GM19438 (cell line): ENCODE results near the gene CNTNAP2.

ENCODE experiments used
- ATAC-seq: cut with Tn5 transposase; IDR thresholded peaks from one replicate; pipeline ENCODE4 v1.9.1; 2021; ENCODE audit warnings: low read depth; ENCODE audit not compliant: unreplicated experiment

CNTNAP2 gene

DNA sequence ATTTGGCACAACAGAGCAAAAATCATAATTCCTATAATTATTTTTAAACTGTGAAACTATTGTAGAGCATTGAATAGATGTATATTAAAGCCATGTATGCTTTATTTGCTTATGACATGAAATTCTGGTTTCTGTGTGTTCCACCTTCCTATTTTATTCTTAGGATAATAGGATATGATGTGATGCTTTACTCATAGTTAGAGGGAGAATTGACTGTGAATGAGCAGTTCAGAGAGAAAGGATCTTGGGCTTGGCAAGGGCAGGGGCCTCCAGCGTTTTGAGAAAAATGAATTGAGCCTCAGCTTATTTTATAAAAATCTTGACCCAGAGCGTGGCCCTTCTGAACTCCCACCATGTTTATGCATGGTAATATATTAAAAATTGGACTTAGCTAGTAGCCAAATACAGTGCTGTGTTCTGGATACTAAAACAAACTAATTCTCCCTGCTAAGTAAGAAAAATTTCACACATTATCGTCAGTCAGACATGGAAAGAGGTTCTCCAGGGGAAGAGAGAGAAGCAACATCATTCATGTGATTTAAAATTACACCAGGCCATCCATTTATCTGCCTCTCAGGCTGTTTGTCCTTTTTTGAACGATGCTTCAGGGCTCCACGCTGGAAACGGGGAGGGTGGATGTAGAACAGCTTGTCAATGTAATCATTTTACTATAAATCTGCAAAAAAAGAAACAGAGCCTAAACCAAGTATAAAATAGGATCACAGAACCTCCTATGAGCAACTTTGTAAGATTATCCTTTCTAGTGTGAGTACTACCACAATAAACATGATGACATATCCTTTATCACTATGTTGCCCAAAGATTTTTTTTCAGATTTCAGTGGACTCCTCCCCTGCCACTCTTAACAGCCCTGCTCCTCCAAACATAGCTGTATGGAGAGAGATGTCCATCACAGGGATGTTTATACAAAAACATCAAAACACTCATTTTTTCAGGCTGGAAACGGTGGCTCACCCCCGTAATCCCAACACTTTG, 2215.9 kb downstream of the CNTNAP2 start:
- ATAC-seq = no peak

DNA sequence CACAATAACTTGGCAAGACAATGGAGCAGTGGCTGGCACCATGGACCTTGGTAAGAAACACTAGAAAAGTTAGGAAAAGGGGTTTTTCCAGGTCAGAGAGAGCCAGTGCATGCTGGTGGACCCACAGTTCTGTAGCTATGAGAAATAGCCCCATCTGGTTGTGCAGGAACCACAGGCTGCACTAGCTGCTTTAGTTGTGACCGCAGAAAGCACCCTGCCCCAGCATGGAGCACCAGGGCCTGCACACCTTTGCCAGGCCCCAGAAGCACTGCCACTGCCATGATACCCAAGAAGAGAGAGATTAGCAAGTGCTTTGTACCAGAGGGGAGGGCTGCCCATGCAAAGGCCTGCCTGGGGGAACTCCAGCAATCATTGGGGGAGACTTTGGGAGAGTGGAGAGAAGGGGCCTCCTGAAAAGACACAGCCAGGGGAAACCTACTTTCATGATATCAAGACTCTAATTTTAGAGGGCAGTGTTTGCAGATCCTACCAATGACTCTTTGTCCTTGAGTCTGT, 2217.9 kb downstream of the CNTNAP2 start:
- no peak for ATAC-seq

DNA sequence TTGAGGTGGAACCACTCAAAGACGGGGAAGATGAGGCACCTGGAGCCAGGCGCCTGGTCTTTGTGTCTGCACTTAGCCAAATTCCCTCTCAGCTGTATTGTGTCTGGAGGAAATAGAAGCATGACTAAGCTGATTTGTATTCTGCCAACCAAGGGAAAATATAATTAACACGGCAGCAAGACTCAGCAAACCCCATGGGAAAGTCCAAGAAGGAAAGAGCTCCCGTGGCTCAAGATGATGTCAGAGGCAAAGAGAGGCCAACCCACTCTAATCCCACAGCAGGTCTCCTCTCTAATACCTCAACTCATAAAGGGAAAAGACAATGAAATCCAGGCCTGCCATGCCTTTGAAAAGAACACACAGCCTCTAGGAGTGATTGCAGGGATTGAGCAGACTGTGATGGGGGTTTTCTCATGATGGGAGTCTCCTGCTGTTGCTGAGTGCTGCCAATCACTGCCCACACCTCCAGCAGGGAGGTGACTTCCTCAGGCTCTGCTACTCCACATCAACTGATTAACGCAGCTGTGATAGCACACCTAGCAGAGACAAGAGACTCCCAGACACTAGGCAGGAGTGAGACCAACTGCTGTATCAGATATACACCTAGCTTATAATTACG, 2218.5 kb downstream of the CNTNAP2 start:
- ATAC-seq = no peak

DNA sequence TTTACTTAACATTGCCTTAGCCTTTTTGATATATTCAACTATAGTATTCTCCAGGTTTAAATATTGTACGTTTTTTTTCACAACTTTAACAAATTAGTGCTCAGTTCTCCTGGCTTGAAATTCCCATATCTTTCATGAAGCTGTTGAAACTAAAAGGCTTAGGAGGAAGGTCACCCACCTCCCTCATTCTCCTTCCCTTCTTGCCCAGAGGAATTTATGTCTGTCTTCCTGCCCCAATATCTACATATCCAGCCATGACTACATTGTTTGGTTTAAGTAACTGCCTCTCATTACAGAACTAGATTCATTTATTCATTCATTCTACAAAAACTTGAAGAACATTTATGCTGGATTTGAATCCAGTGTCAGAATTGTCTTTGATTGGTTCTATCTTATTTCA, 2219.2 kb downstream of the CNTNAP2 start:
- ATAC-seq = no peak

DNA sequence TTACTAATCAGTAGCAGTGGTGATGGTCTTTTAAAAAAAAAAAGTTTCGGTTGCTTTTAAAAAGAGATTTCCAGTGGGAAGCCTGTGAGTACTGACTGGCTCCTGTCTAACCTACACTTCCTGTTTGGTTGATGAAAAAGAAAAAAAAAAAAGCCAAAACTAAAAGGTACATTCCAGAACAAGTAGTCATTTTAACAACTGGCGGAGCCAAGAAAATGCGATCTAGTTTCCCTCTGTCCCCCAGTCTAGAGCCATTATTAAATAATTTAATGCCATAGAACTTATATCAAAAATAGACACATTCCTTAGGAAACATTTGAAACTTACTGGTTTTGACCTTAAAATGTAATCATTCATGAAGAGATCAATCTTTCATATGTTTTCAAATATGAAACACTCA, 2219.8 kb downstream of the CNTNAP2 start:
- no peak for ATAC-seq

DNA sequence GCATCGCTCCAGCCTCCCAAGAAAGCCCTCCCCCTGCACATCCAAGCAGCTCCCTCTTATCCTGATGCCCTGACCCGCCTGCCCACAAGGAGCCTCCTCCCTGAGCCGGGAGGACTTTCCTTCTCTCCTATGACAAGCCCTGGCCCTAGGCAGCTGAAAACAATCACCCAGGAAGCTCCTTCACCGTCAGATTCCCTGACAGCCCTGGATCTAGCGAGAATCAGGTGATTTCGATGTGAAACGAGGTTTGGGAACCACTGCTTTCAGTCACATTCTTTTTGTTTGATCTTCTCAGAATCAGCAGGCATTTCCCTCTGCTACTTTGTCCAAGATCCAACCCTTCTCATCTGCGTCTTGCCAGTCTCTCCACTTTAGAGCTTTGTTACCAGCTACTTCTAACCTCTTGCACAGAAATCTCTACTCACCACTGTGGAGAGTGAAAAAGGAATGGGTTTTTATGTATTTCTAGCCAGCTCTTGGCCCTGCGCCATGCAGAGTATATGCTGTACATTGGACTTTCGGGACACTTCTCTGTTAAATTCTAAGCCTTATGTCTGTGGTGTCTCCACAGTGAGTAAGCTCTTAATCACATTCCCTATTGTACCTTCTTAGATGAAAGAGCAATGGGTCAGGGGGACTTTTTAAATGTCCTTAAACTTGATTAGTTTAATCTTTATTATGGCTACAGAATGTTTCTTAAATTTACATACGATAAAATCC, 2220.8 kb downstream of the CNTNAP2 start:
- no peak for ATAC-seq

DNA sequence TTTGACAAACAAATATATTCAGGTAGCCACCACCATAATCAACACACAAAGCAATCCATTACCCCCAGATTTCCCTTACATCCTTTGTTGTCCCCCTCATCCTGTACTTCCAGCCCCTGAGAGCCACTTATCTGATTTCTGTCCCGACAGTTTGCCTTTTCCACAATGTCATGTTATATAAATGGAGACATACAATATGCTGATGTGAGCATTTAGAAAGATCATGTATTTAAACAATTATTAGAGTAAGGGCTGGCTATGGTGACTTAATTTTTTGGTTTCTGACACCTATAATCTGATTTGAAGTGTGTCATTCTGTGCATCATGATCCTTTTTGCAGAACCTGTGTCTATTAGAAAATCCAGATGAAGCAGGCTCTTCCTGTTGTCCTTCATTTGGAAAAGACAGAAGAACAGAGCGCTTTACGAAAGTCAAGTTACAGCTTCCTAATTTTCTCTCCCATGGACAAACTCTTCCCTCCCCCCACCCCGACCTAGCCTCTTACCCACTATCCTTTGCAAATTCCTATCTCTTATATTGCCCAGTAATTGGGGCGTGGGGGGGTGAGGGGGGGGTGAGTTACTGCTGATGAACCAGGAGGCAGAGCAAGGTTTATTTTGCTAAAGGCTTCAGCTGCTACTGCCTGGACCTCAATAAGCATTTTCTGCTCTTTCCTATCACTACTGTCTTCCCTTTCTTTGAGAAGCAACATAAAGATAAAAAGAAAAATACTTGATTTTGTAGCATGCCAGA, 2221.6 kb downstream of the CNTNAP2 start:
- ATAC-seq = no peak

DNA sequence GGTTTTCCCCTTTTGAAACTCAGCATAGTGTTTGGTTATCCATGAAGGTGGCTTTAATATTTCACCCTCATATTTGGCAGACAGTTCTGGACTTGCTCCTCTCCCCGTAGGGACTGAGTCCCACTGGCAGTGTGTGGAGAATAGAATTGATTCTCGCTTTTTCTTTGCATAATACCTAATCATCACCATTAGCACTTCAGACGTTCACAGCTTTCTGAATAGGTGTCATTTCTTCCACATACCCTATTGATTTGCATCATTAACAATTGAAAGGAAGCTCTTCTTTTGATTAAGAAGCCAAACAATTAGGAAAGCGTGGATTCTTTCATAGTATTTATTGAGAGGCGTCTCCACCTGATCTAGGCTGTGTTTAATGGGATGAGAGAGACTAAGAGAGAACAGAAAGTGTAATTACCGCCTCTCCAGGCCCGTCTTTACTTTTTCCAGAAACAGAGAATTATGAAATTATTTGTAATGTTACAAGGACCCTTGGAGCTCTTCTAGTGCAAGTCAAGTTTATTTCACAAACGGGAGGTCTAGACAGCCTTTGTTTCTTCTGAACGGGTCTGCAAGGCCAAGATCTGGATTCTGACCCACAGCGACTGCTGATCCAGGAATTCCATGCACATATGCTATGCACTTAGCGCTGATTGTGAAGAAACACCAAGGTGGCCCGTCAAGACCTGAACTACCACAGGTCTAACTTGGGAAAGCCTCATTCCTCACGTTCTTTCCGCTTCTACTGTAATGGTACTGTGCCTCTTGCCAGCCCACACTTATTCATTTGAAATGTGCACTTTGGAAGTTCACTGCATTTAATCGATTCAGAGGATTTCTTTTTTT, 2224.1 kb downstream of the CNTNAP2 start:
- no peak for ATAC-seq

DNA sequence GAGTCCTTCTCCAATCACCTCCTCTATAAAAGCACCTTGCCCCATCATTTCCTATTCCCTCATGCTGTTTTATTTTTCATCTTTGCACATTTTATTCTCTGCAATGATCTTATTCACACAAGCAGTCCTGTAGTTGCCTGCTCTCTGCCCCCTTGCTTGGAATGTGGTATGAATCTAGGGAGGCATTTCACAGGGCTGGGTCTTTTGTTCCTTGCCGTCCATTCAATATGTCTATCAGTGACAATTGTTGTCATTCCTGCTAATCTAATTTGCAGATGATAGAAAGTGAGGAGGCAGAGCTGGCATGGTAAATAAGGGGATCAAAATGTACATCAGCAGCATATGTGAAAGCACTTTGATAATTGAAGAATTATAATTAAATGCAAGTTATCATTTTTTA, 2227.8 kb downstream of the CNTNAP2 start:
- no peak for ATAC-seq

DNA sequence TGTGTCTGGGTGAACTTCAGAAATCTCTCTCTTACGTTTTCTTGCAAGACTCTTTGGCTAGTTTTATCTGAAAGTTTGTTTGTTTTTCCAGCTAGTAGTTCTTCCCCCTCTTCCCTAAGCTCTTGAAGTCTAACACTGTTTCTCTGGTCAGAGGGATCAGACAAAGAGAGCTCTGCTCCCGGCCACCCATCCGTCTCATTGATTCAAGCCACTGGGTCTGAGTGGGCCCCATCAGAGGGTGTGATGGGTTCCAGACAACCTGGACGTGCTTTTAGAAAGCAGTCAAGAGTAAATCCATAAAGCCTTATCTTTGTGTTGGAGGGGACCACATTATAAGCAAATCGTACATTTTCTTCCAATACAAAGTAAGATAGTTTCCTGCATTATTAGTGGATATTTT, 2231.4 kb downstream of the CNTNAP2 start:
- no peak for ATAC-seq

DNA sequence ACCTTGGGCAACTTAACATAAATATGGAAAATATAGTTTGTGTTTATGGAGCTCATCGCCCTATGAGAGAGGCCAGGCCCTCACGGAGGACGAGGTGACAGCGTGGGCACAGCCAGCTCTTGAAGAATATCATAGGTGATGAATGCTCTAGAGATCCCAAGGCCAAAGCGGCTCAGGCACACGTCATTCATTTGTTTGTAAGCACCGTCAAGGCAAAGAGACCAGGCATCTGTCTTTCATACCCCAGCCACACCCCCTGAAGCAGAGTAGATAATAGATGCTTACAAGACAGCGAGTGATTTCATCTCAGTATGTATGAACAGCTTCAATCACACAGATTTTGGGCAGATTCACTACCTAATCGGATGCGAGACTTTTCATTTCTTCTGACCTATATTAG, 2231.9 kb downstream of the CNTNAP2 start:
- ATAC-seq = no peak

DNA sequence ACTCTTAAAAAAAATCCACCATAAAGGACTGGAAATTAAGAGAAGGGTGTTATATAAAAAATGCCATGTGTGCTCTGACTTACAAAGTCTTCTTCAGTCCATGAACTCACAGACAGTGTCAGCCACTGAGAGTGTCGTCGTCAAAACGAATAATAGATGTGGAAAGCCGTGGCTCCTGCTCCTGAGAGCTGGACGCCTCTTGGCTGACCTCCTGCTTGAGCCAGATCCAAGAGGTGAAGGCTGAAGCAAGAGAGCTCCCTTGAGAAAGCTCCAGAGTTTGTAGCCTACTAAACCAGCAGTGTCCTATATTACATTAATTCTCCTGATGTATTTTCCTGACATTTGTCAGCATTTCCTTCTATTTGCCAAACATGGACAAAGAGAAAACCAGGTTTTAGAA, 2239.7 kb downstream of the CNTNAP2 start:
- no peak for ATAC-seq

DNA sequence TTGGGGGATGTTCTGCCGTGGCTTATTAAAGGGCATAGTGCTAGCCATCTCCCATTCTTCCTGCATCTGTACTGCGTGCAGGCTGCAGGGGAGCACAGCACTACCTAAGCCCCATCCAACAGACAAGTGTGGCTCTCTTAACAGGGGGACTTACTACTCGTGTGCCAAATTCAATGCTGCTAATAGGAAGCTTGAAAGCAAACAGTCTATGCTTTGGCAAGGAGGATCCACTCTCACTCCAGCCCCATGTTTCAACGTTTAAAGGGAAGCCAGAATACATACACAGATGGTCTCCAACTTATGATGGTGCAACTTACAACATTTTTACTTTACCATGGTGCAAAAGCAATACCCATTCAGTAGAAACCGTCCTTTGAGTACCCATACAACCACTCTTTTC, 2245.9 kb downstream of the CNTNAP2 start:
- no peak for ATAC-seq

DNA sequence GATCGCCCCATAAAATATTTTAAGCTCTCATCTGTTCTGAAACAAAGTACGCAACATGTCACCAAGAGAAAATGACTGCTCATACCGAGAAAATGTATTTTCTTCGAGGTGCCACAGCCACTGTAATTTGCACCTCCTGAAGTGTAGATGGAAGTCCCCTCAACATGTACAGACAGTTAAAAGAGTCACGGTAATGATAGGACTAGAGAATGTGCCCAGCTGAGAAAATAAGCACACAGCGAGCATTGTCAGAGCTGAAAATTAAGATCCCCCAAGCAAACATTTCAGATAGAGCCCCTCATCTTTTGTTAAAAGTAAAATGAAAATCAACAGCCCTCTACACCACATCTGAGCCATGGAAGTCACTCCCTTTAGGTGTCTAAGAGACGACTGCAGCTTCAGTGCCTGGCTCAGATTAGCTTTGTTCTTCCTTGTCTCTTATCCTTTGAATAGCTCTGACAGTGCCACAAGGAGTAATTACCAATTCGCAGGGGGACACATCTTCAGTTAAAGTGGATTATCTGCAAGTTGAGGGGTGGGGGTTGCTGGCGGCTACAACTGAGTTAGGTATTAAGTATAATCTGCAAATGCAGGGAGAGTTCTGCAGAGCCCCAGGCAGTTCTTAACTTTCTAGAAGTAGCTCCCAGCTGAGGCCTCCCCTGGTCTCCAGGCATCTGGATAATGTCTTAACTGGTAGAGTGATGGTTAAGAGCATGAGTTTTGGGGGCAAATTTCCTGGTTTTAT, 2251.3 kb downstream of the CNTNAP2 start:
- ATAC-seq = no peak

DNA sequence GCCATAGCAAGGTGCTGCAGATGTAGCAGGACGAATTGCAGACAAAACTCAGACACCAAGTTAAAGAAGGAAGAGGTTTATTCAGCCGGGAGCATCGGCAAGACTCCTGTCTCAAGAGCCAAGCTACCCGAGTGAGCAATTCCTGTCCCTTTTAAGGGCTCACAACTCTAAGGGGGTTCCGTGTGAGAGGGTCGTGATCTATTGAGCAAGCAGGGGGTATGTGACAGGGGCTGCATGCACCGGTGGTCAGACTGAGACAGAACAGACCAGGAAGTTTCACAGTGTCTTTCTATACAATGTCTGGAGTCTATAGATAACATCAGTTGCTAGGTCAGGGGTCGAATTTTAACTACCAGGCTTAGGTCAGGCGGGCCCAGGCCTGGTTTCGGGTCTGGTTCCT, 2252.0 kb downstream of the CNTNAP2 start:
- ATAC-seq = no peak

DNA sequence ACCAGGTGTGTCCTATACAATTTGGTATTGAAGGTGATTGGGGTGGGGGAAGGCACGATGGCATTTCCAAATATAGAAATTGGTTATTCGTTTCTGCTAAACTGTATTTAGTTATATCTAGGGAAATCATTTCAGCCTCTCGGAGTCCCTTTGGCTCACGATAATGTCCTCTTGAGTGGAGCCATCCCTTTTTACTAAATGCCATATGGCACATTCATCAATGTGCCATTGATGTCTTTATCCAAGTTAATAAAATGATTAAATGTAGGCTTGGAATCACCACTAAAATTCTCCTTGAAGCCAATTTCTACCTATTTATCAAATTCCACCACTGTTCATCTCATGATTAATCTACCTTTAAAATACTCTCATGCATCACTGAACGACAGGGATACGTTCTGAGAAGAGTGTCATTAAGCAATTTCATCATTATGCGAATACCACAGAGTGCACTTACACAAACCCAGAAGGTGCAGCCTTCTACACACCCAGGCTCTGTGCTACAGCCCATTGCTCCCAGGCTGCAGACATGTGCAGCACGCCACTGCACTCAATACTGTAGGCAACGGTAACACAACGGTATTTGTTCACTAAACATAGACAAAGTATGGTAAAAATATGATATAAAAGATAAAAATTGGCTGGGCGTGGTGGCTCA, 2254.8 kb downstream of the CNTNAP2 start:
- ATAC-seq = no peak

DNA sequence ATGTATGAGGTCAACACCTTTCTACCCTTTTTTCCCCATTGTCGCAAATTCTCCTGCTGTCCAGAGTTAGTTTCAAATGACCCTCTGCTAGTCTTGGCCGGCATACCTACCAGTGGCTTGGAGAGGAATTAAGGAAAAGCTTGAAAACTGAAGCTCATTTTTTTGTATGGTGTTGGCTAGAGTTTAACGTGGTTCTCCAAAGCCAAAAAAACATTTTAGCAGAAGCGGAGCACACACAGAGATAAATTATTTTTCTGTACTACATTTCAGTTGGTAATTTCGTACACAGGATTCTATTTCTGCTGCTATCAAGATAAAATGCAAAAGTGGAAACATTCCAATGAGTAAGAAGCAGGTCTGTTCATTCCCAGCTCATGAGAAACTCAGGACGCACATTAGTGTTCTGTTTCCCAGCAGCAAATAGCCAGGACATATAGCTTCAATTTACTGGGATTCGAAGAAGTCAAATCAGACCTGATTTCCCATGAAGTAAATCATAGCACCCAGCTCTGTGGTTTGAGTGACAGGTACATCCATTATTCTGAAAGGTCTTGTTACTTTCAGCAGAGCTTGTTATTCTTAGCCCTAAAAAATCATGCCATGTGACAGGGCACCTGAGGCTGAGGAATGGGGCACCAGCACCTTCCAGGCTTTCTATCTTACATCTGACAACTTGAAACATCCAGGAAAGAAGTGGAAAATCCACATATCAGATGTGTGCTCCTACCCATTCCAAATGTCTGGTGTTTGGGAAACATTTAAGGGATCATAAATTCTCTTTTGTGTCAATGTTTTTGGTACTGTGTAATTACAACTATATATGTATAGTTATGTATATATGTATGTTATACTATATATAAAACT, 2258.0 kb downstream of the CNTNAP2 start:
- no peak for ATAC-seq
